ENCODE data around the gene KATNB1.
A peak's percentile ranks its signal among the peaks of the same experiment; 100 is the strongest.

The KATNB1 gene

DNA sequence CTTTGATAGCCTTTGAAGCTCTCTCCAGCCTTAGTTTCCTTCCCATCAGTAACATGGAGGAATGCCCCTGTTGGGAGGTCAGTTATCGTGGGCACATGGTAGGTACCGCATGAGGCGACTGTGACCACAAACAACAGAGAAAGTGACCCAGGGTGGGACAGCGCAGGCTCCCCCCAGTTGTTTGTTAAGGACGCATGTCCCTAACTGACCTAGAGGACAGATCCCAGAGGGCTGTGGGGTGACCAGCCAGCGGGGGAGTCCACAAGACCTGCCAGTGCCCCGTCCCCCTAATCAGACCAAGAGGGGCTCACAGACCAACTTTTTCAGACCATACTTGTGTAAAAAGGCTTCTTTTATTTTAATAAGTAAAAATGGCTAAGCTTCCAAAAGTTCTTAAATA lies 22.3 kb downstream of the KATNB1 start:
- no peak for DNase-seq

DNA sequence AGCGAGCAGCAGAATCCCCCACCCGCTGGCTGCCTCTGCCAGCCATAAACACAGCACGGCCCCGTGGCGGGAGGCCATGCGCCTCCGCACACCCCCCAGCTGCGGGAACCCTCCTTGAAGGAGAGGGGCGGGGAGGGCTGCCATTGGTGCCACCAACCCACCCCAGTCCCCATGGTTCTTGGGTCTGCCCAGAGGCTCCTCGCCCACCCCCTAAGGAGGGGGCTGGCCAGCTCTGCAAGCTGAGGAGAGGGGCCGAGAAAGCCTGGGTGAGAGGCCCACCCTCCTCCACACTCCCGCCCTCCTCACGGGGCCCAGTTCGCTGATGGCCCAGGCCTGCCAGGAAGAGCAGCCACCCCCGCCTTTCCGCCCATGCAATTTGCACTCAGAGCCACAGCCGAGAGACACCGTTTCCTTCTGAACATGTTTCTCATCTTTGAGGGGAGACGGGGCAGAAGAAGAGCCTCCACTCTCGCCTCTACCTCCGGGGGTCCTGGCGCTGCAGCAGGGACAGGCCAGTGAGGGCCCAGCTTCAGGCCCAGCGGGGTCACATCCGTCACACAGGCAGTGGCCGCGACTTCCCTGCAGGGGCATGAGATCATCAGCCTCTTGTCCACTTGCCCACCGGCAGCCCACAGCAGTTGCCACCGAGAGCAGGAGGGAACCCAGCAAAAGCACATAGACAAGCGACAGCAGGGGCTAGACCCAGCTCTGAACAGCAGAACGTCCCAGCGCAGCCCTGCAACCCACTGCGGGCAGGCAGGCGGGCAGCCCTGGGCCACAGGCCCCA lies 23.0 kb downstream of the KATNB1 start:
- no peak for DNase-seq

DNA sequence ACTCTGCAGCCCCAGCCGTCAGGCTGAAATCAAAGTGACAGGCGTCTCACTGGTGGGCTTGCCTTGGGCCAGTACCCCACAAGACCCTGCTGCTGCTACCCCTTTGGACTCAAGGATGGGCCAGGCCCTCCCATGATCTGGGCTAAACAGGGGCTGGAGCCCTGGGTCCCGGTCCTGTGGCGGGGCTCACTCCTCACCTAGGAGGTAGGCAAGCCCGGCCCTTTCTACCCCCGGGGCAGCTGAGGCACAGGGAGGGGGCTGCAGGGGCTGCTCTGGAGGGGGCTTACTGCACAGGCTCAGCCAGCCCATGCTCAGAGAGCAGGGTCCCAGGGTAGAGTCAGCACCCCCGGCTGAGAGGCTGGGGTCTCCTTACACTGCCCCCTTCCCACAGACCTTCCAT lies 23.6 kb downstream of the KATNB1 start:
- no peak for DNase-seq

DNA sequence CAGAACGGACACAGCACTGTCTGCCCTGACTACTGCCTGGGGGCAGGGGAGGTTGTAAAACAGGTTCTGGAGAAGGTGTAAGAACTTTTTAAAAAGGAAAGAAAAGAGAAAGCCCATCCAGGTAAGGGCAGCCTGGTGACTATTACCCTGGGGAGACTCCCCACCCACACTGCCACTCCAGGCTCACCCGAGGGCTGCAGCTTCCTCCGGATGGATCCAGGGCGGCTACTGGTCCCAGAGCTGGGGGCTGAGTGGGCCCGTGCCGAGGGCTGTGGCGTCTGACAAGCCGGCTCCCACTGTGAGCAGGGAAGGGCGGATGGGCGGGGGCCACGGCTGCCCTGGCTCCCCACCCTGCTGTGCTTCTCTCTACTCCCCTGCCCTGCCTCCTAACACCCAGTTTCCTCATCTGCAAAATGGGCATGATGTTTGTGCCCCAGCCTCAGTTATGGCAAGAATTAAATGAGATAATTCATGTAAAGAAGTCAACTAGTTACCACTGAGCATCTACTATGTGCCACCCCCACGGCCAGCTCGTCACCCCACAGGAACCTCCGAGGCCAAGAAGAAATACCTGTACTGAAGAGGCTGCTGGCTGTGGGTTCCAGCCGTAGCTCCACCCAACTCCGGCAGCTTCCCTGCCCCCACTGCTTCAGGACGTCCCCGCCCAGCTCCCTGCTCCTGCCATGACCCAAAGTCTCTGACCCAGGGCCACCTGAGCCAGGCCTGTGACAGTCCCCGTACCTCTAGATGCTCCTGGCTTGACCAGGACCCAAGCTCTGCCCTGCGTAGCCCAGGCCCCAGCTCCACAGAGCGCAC lies 24.2 kb downstream of the KATNB1 start:
- no peak for DNase-seq

DNA sequence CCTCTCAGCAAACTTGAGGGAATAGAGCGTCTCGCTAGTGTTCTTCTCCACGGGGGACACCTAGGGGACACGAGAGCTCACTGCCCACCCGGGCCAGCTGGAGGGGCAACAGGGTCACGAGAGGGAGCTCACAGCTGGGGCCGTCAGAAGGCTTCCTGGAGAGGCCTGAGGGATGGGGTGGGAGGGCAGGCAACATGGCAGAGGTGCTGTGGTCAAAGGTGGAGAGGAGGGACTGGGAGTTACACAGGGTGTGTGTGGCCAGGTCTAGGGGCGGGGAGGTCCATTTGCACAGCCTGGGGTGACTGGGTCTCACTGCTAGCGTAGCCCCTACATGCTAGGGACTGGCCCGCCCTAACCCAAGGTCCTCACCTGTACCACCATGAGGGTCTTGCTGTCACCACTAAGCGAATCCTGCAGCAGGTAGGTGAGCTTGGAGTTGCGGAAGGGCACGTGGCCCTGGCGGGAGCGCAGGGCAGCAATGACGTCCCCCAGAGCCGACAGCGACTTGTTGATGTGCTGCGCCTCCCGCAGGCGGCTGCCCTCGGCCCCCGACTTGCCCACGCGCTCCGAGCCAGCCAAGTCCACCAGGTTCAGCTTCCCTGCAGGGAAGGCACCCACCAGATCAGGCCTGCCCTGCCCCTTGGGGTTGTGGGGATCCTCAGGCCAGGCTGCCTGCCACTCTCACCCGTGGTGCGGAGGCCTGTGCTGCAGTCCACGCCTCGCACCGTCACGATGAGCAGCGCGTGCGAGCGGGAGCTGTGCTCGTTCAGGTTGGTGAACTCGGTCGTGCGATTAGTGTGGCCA lies 25.0 kb downstream of the KATNB1 start:
- no peak for DNase-seq

DNA sequence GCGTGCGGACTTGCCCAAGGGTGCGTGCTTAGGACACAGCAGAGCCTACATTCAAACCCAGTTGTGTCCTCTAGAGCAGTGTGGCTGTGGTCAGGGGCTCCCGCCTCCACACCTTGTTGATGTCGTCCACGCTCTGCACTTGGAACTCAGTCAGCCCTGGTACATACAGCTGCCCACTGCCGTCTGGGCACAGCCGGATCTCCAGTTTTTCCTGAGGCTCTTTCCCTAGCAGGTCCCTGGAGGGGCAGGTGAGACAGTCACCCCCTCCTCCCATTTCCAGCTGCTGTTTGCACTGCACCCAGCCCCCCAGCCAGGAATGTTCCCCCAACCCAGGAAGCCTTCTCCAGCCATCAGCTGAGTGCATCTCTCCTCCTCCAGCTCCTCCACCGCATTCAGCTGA lies 25.7 kb downstream of the KATNB1 start:
- DNase-seq, result no peak

DNA sequence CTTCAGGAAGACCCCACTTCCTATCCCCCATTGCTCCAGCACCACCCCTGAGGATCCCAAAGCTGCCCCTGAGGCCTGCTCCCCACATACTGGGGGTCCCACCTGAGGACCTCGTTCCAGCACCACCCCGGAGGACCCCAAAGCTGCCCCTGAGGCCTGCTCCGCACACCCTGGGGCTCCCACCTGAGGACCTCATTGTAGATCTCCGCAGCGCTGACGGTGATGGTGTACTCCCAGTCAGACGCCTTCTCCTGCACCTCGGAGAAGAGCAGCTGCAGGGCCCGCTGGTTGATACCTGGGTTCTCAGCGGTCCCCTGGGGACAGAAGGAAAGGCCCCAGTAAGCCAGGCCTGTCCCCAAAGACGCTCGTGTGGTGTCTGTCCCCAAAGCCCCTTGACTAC lies 26.4 kb downstream of the KATNB1 start:
- no peak for DNase-seq

DNA sequence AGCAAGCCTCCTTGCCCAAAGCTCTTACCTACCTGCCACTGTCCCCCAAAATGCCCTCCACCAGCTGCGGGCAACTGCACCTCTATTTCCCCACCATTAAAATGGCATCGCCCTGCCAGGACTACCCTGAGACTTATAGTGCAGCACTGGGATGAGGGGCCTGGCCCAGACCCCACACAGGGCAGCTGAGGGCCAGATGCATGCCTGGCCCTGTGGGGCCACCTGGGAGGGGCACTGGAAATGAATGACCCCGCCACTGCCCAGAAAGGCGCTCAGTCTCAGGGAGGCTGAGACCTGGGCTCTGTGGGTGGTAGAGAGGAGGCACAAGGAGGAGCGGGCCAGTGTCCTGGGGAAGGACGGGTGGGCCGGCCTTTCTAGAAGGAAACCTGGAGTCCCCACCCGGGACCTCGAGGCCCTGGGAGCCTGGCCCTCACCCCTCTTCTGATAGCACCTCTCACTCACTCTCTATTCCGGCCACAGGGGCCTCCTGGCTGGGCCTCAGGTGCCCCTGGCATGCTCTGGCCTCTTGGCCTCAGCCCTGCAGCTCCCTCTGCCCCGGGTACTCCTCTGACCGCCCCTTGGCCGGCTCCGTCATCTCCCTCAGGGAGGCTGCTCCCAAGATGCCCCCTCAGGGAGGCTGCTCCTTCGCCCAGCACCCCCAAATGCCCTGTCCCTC lies 26.9 kb downstream of the KATNB1 start:
- DNase-seq, result no peak

DNA sequence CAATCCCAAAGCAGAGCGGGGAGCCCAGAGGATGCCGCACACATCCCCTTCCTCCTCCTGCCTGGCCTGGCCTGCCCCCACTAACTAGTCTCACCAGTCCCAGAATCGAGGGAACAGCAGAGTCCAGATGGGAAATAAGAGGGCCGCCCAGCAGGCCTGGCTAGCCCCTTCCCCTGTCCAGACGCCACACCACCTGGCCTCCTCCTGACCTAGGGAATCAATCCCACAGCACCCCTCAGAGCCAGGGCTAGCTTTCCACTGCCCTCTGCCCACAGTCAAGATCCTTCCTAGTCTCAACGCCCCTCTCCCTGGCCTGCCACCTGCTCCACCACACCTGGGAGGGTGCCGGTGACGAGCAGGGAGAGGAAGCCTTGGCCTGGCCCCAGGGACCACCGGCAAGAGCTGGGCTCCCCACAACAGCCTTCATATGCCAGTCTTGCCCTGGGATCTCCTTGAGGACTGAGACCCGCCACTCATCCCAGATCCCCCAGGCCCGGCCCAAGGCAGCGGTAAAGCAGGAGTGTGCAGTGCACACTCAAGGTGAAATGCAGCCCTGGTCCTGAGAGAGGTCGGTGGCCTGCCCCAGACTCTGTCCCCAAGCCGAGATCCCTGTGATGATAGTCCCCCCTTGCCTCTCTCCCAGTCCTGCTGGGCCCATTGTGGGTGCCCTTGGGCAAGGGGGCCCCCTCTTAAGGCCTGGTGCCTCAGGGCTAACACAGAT lies 27.9 kb downstream of the KATNB1 start:
- no peak for DNase-seq

DNA sequence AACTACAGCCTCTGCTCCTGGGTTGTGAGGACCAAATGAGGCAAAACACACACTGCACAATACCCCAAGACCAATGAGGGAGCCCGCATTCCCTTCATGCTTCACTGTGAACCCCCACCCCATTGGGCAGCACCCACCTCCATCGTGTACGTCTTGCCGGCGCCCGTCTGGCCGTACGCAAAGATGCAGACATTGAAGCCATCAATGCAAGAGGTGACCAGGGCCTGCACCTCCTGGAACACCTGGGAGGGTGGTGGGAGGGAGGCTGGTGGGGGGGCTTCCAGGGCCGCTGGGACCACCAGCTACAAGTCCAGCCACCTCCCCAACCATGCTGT lies 28.4 kb downstream of the KATNB1 start:
- no peak for DNase-seq

DNA sequence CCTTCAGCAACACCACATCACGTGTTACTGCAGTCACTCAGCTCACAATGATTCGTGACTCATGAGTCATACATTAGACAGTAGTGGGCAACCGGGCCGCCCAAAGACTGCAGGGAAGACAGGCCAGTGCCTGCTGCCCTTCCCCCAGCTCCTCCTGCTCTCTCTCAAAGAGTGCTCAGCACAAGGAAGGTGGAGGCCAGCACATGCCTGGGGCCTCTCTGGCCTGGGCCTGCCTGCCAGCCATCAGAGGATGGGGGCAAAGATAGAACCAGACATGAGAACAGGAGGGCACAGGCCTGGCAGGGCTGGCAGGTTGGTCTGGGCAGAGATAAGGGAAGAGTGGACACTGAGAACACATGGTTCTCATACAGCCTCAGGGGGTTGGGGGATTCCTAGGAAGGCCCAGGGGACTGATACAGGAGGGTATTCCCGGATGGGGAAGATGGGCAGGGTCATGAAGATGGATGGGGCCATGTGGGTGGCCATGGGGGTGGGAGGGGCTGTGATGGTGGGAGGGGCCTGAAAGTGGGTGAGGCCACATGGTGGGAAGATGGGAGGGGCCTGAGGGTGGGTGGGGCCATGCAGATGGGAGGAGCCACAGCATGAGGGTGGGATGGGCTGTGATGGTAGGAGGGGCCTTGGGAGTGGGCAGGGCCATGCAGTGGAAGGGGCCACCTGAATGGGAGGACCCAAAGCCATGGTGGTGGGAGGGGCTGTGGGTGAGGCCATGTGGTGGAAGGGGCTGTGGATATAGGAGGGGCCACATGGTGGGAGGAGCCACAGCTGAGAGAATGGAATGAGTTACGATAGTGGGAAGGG lies 29.0 kb downstream of the KATNB1 start:
- peak in 1 of 5 donors; percentile 9 for DNase-seq

DNA sequence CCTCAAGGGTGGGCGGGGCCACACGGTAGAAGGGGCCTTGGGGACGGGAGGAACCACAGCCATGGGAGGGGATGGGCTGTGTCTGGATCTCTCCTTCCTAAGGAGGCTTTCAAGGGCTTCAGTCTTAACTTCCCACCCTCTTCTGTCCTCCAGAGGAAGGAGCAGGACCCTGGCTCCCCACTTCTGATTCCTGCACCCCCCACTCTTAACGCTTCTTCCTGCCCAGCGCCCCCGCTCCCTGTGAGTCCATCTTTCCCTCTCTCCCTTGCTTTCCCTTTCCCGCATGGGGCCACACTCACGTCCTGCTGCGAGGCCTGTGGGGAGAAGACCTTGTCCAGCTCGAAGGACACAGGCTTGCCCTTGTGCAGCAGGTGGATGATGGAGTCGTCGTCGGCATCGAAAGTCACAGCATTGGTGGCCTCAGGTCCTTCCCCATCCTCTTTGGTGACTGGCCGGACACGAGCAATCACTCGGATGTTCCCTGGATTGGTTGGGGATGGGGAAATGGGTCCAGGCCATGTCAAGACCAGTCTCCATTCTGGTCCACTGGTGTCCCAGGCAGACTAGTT lies 29.7 kb downstream of the KATNB1 start:
- no peak for DNase-seq

DNA sequence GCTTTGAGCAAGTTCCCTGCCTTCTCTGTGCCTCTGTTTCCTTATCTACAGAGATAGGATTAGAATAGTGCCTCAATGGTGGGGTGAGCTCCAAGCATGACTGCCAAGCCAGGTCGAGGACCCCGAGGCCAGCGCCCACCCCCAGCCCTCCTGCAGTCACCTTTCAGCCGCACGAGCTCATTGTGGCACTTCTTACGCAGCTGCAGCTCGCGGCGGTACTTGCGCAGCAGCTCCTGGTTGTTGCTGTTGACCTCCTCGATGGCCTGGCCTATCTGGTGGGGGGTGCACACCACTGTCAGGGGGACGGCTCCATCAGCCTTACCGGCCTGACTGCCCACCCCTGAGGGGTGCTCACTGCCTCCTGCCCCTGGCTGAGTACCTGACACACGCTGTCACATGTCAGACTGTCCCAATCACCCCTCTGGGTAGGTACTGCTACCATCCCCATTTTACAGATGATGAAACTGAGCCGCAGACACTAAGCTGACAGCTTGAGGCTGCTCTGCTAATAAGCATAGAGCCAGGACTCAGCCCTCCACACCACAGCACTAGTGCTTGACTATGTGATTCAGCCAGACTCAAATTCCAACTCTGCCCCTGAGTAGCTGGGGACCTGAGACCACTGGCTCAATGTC lies 31.3 kb downstream of the KATNB1 start:
- no peak for DNase-seq

DNA sequence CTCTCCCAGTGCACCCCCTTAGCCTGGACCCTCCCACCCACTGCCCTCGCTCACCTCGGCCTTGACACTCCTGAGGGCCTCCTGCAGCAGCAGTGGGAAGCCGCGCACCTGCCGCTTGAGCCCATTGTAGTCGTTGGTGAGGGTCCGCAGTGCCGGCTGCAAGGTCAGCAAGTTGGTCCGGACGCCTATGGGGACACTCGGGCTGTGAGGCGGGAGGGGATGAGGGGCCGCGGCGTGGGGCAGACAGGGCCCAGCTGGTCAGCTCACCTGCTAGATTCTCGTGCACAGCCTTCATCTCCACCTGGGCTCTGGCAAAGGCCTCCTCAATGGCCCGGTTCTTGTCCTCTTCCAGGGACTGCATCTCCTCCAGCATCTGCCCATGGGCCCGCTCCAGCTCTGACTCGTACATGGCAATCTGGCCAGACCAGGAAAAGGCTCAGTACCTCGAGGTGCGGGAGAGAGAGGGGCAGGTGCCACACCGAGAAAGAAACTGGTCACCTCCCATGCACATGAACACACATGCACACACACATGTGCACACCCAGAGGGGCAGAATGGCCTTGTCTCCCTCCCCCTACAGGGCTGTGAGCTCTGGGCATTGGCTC lies 34.1 kb downstream of the KATNB1 start:
- no peak for DNase-seq

DNA sequence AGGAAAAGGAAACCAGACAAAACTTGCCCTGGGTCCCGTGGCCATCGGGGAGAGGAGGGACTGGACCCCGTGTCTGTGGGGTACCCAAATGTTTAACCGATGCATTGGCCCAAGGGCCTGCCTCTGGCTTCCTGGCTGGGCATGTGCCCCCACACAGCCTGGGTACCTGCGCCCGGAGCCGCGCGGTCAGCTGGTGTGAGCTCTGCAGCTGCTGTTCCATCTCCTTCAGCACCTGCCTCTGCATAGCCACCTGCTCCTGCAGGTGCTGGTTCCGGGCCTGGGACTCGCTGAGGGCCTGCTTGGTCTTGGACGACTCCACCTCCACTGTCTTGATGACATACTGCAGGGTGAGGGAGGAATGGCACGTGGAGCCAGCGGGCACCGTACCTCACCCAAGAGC lies 34.8 kb downstream of the KATNB1 start:
- no peak for DNase-seq

DNA sequence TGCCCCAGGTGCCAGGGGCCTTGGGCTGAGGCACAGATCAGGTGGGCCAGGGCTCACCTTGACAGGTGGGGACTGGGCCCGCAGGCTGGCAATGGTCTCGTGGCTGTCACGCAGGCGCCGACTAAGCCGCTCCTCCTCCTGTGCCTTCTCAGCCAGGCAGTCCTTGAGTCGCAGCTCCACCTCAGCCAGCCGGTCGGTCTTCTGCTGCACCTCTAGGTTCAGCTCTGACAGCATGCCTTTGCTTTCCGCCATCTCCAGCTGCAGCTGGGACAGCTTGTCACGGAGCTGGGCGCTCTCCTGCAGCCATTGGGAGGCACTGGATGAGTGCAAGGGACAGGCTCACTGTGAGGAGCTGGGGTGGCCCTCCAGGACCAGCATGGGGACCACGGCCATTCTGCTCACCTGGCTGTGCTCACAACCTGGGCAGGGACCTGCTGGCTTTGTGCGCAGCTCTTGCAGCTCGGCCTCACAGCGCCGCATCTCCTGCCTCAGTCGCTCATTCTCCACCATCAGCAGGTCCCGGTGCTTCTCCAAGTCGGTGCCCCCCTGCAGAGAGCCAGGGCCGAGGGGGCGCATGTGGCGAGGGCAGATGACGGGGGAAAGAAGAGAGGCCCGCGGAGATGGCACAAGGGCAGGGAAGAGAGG lies 35.7 kb downstream of the KATNB1 start:
- no peak for DNase-seq

DNA sequence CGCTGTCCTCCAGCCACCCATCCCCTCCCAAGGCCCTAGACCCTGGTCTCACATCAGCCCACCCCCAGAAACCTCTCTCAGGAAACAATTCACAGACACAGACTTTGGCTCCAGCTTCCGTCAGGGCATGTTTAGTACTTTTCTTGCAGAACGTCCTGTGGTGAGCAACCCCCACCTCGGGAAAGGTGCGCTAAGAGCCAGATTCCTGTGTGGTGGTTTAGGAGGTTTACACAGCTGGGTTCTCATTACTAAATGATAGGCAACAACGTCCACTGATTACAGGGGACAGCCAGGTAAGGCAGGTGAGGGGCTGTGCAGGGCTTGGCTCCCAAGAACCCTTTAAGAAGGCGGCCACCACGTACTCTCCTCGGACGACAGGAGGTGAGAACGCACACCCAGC lies 37.4 kb downstream of the KATNB1 start:
- no peak for DNase-seq

DNA sequence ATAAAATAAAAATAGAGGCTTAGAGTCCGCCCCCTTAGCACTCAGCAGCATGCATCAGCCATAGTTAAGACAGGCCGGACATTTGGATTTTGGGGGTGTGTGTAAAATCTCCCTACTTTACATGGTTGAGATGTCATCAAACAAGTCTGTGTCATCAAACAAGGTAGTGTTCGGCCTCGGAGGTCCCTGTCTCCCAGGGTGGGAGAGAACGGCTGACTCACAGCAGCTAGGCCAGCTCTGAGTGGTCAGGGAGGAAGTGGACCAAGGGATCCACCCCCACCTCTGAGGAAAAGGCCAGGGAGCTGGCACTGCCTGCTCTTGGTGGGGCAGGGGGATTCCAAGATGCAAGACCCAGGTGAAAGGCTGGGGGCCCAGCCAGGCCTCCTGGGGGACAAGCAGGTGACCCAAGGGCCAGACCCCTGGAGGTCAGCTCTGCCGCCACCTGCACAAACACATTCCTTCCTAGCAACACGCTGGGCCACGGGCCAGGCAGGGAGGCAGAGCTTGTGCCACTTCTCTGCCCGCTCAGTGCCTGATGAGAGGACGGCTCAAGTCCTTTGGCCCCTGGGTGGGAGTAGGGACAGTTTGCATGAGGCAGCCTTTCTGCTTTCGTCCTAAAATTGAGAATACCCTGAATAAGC lies 38.2 kb downstream of the KATNB1 start:
- no peak for DNase-seq

DNA sequence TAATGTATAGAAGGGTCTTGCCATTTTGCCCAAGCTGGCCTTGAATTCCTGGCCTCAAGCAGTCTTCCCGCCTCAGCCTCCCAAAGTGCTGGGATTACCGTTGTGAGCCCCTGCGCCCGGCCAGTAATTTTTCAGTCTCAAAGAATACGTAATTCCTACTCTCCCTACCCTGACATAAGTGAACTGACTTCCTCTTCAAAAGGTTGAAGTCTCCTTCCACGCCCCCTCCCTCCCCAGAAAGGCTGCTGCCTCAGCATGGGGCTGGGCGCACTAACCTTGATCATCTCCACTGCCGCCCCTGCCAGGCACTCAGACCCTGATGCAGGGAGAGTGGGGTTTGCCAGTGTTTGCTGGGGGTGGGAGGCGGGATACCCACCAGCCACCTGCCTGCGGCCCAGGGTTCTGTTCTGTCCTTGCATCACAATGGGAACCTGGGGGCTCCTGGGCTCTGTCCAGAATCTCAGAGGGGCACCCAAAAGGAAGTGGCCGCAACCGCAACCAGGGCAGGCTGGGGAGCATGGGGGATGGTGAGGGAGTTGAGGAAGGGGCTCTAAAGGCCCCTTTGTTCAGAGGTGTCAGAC lies 39.2 kb downstream of the KATNB1 start:
- DNase-seq, result no peak

Measured in T-helper 1 cell (primary cell).